Measurements from ENCODE around the gene APOLD1.
"Not testable (repeated sequence)": the region's sequence is repeated elsewhere in the genome, so short reads cannot be mapped to it uniquely, and the experiment has no call there.

The APOLD1 gene, protein sequence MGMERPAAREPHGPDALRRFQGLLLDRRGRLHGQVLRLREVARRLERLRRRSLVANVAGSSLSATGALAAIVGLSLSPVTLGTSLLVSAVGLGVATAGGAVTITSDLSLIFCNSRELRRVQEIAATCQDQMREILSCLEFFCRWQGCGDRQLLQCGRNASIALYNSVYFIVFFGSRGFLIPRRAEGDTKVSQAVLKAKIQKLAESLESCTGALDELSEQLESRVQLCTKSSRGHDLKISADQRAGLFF

DNA sequence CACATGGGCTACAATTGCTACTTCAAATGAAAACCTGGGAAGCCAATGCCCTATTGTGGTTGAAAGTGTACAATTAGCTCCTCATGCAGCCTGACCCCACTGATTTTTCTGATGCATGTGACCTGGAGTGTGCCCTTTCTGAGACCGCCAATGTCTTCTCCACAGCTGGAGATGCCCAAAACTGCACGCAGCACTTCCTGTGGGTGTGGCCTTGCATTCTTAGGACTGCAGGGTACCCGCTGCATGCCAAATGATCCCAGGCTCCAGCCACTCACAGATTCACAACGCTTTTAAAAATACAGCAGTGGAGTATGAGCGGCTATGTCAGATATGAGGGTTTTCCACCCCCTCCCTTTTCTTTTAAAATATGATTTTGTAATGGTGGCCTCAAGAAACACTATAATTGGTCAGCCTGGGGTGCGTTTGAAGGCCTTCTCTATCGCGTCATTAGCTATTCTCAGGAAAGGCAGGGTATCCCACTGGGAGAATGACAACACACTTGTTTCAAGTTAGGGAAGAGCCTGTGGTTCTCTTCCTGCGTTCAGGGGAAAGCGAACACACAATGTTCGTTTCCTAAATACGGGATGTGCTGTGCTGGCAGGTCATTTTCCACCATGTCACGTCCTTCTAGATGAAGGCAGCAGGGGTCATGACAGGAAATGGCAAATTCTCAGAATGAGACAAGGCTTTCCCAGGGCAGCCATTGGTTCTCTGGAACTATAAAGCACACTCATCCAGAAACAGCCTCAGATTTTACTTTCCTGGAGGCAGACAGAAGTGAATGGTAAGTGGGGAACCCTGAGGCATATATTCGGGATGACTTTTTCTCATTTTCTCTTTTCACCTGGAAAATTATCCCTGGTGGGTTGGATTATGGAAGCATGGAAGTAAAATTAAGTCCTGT lies at the start of gene APOLD1:
Gene APOLD1, plus strand, starts transcription at position 749 of the 904 bp plus-strand sequence. Its CDS starts 33 bp downstream, at position 782.
- DNase-seq: no peak

DNA sequence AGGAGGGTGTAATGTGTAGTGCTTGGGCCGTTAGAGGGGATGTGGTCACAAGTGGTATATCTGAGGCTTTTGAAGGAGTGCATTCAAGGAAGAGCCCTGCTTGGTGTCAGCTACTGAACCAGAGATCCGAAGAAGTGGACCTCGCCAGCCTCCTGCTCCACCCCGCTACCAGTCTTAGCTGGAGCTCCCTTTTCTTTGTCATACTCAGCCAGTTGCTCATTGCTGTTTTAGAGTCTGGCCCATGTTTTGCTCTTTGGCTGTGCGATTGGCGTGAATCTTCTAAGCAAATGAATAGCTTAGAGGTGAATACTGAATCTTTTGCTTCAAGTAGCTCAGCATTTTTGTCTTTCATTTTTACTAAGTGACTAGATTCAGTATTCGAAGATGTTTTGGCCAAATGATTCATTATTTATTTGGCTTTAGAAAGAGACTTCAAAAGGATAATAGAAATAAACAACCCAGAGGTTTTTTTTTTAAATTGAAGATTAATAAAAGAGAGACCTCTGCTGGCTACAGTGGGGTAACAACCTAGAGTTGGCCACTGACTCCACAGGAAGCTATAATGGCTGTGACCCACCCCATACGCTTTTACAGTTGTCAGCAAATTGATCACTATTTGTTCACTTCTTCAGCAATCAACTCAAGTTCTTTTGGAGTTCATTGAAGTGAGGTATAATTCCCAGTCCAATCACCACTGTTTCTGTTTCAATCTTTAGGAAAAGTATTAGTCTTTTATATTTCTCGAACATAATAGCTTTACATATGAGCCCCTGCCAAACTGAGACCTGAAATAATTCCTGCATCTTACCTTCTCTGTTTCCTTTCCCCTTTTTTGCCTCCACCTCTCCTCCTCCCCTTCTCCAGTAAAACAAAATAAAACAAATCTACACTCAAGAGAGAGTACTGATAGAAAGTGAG lies 48.4 kb upstream of the APOLD1 start:
- DNase-seq: no peak

DNA sequence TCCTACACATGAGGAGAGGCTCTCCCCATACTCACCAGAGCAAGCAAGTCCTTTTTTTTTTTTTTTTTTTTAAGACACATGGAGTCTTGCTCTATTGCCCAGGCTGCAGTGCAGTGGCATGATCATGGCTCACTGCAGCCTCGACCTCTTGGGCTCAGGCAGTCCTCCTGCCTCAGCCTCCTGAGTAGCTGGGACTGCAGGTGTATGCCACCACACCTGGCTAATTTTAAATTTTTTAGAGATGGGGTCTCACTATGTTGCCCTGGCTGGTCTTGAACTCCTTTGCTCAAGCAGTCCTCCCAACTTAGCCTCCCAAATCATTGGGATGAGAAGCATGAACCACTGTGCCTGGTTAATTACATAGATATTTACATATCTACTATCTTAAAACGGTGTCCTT lies 47.3 kb upstream of the APOLD1 start:
- DNase-seq: not testable (repeated sequence)

DNA sequence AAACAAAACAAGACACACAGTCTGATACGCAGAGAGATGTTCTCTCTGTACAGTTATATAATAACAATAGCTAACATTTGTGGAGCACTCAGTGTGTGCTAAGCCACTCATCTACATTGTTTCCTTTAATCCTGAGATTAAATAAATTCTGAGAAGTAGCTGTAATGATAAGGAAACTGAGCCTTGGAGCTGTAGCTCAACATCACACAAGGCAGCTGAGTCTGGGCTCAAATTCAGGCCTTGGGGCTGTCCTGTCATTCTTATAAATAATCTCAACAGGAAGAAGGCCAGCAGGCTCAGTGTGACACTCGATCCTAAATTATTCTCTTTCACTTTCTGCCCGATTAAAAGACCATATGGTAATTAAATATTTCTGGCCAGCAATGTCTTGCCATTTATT lies 43.8 kb upstream of the APOLD1 start:
- DNase-seq: no peak

DNA sequence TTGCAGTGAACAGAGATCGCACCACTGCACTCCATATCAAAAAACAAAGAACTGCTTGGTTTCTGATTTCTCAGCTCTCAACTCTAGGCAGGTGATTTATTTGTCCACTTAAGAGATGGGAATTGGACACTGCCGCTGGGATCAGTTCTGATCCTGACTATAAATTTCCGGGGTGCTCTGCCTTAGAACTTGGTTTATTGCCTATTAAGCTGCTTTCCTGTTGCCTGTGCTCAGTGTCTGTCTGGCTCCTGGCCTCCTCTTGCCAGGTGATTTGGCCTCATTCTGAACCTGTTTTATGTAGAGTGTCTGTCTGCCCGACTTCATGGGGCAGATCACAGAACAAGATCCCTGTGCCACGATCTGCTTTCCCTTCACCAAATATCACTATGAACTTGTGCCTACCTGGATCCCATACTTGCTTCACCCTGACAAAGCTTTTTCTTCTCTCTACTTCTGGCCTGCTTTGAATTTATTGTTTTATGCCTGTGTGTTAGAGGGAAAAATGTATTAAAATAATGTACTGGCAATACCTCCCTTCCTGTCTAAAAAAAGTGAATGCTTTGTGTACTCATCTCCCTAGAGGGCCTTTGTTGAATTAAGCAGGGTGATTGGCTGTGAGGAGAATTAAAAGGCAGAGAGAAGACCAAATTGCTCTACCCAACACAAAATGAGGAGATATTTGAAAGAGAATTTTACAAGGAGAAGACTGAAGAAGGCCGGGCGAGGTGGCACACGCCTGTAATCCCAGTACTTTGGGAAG lies 40.7 kb upstream of the APOLD1 start:
- DNase-seq: no peak

DNA sequence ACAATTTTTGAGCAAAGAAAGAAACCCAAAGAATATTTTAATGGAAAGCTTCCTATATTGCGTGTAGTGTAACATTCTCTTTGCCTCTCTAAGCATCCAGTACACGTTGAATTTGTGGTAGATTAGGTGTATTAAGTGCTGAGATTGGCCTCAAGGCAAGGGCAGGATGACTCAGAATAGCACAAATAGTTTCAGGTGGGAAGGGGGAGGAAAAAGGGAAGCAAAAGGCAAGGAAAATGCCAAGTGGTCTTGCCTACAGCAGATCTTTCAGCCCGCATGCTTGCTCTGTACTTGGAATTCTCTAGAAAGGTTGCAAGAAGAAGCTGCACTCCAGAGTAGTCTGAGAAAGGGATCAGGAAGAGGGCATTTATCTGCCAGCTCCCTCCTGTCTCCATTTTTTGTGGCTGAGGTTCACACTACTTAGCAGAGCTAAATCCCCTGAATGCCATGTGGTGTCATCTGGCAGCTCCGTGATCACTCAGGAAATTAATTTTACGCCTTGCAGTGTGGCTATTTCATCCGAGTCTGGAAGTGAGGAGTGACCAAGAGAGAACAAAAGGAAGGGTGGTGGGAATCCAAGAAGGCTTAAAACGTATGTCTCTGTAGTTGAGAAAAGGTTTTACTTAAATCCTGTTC lies 39.8 kb upstream of the APOLD1 start:
- DNase-seq: no peak

DNA sequence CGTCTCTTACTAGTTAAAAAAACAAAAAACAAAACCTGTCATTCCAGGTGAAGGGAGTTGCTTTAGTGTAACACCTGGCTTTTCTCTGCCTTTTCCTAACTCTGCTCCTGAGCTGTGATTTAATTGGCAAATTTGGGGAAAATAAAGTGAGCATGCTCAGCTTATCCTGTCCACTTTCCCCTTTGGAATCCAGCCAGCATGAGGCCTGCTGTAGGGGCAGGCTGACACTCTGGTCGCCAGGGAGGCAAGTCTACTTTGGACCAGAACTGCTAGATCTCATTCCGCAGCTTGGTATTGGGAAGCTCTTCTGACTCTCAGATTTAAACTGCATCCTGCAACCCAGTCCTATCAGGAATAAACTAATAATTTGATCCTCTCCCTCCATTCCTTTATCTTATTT lies 38.2 kb upstream of the APOLD1 start:
- no peak for DNase-seq

DNA sequence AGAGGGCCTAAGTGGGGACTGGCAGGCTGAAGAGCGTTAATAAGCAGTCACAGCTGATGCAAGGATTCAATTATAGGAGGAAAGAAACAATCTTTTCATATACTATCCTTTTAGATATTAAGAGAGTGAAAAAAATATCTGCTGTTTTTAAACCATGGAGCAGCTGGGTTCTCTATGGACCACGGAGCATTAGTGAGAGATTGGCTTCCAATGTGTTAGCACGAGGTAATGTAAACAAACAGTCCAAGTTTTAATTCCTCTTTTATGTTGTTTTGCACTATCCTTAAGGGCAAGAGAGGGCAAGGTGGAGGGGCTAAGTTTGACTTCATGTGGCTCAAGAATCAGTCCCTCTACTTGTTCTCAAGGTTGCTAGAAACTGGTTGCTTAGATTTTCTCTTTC lies 37.4 kb upstream of the APOLD1 start:
- no peak for DNase-seq

DNA sequence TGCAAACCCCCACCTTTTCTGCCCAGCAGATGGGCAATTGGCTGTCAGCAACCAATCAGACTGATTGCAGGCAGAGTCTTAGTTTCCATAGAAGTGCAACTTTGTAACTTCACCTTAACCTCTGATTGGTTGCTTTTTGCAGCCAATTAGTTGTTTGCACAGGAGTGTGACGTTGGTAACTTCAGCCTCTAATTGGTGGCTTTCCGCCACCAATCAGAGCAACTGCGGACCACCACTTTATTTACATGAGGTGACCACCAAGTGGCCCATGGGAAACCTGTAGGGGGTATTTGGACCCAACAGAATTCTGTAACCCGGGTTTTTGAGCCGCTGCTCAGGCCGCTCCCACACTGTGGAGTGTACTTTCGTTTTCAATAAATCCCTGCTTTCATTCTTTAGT lies 36.0 kb upstream of the APOLD1 start:
- no peak for DNase-seq

DNA sequence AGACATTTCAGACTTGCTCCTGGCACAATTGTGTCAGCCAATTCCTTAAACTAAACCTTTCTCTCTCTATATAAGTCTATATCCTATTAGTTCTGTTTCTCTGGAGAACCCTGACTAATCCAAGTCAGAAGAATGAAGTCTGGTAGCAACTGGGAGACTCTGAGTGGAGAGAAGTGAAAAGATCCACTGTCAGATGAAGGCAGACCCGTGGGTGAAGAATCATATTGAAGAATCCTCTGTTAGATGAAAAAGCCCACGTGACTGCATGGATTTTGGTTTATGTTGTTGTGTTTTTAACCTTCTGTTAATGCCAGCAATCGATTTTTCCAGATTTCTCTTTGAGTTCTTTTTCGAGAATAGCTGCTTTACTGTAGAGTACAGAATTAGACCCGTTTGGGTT lies 29.5 kb upstream of the APOLD1 start:
- DNase-seq: no peak

DNA sequence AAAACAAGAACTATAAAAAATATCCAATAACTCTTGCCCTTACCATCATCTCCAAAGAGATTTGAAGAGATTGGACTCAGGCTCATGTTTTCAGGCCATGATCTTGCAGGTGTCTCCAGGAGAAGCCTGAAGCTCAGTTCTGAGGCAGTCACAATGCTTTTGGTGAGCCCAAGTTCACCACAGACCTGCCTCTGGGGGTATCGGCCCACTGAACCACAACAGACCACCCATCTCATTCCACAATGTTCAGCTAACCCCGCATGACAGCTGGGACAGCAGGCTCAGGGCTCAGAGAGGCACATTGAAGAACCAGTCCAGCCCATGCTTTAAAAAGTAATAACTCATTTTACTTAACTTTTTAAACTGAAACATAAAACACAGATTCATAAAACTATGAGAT lies 28.3 kb upstream of the APOLD1 start:
- no peak for DNase-seq

DNA sequence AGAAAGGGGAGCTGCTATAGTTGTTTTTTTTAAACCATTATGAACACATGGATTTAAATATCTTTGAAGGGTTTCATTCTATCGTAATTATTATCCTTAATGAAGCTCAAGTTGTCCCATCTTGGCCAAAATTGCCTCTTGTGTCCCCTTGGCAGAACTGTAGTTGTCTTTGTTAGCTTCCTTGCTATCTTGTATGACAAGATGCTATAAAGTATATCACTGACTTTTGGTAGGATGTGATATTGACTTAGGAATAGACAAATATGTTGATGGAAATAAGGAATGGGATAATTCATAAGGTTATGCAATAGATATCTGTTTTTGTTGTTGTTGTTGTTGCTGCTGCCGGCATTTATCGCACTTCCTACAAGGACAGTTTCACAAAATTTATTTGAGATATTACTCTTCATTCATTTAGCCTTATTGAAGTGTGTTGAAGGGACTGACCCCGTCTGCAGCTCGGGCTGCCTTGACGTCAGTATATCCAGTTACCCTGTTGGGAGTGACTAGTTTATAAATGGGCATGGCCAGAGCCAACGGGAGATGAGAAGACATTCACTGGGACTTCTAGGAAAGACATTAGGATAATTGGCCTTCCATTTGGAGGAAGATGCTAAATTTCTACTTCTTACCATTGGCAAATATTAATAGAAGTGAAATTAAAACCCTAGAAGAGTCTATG lies 26.1 kb upstream of the APOLD1 start:
- DNase-seq: no peak

DNA sequence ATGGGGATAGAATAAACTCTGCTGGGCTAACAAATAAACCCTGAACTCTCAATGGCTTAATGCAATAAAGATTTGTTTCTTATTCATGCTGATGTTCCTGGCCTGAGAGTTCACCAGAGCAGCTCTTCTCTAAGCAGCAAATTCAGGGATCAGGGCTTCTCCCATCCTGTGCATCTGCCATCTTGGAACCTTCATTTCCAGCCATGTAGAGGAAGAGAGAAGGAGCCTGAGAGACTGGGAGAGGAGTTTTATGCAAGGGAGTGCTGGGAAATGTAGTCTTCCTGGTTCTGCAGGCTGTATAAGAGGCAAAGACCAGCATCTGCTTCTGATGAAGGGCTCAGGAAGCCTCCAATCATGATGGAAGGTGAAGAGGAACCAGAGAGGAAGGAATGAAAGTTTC lies 20.6 kb upstream of the APOLD1 start:
- no peak for DNase-seq

DNA sequence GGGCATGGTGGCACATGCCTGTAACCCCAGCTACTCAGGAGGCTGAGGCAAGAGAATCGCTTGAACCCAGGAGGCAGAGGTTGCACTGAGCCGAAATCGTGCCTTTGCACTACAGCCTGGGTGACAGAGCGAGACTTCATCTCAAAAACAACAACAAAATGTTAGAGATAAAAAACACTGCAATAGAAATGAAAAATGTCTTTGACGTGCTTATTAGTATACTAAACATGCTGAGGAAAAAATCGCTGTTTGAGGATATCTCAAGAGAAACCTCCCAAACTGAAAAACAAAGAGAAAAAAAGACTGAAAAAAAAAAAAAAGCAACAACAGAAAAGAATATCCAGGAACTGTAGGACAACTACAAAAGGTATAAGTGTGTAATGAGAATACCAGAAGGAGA lies 15.2 kb upstream of the APOLD1 start:
- DNase-seq: no peak

DNA sequence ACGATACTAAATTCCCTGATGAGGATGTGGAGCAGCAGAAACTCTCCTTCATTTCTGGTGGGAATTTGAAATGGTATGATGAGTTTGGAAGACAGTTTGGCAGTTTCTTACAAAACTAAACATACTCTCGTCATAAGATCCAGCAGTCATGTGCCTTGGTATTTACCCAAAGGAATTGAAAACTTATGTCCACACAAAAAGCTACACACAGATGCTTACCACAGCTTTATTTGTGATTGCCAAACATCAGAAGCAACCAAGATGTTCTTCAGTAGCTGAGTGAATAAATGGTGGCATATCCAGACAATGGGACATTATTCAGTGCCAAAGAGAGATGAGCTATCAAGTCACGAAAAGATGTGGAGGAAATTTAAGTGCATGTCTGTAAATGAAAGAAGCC lies 10.7 kb upstream of the APOLD1 start:
- no peak for DNase-seq

DNA sequence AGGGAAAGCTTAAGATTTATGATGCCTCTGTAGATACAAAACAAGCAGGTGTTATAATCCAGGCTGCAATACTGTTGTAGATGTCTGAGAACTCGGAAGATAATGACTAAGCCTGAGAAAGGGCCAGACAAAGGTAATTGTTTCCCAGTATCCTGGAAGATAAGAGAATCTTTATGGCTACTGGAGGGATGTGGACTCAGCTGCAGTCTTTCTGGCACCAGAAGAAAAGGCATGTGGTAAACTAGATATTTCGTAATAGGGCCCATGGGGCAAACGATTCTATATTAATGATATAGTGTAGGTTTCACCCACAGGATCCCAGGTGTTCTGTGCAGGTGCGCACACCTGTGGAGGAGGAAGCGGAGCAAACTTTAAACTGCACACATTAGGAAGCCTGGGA lies 9.2 kb upstream of the APOLD1 start:
- DNase-seq: no peak

DNA sequence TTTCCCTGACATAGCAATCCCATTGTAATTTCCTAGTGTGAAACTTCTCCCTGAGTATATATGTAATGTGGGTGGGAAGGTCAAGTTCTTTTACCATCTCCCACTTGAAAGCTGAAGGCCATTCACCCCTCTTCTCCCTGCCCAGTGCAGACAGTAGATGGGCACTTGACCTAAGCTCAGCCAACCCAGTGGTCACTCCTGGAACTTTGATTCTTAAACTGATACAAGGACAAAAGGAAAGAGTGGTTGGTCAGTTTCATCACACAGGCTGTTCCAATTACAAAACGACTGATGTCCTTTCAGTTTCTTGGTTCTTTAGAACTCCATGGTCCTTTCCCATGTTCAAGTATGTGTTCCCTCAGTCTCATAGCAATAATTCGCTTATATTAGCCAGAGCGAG lies 8.4 kb upstream of the APOLD1 start:
- no peak for DNase-seq

DNA sequence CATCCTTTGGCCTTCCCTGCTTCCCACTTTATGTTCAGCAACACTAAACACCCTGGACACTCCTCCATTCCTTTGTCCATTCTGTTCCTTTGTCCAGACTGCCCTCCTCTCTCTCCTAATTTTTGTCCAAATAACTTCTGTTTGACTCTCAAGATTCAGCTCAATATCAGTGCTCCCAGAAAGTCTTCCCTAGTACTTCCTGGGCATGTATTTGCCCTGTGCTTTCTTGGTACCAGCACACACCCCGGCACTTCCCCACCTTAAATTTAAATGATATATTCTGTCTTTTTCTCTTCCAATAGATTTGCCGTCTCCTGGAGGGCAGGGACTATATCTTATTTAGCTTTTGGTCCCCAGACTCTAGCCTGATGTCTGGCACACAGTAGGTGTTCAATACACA lies 6.5 kb upstream of the APOLD1 start:
- DNase-seq: no peak

DNA sequence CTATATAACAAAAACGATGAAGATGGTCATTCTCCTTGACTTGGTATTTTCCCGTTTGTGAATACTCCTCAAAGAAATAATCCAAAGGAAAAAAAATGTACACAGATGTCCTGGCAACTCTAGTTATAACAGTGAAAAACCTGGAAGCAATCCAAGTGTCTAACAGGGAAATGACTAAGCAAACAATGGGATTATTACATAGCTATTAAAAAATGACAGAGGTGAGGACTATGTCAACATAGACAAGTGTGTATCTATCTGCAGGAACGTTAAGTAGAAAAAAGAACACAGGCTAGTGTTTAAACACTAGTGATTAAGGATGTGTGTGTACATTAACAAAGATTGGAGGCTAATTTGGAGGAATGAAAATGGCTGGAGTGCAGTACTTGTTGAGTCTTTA lies 5.9 kb upstream of the APOLD1 start:
- no peak for DNase-seq

DNA sequence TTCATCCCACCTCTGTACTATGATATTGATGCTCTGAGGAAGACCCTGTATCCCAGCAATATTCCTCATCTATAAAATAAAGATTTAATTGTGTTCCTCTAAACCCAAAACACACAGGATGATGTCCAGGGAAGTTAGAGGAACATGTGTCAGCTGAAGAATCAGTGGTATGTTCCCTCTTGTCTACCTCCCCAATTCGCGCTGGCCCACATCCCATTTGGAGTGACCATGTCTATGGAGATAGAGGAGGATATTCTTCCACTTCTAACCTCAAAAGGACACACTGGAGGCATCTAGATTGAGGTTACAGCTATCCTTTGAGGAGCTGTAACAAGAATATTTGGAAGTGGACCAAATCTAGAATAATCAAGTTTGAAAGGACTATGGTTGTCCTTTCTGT lies 1.3 kb upstream of the APOLD1 start:
- no peak for DNase-seq

DNA sequence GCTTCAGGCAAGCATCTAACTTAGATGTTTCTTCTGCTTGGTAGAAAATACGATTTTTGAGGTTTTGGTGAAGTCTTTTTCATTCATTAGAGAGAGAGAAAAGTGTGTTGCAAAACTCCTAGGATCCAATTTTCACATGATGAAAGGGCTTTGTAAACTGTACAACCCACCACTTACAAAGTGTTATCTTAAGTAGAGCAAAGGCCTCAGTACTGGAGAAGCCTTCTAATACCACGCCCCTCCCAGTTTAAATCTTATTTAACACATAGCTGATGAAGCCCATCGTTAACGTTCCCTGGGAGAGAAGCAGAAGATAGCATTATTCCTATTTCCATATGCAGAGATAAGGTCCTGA lies 869 bp downstream of the APOLD1 start:
- DNase-seq: no peak

Data from GDM1 (cell line).